GM19452 (cell line): ENCODE data around the gene ZNF253.
A peak's percentile ranks its signal among the peaks of the same experiment; 100 is the strongest.
"Not testable (repeated sequence)": the region's sequence is repeated elsewhere in the genome, so short reads cannot be mapped to it uniquely, and the experiment has no call there.

Source experiments
- ATAC-seq: cut with Tn5 transposase; IDR thresholded peaks from one replicate; pipeline ENCODE4 v1.9.1; 2021; ENCODE audit not compliant: unreplicated experiment

Gene ZNF253

GRCh38 chr19:19865750-19866610, at the start of gene ZNF253:
ZNF253 (plus strand) TSS chr19:19865882; CDS start chr19:19865997, 115 bp downstream.
- ATAC-seq, result peak; percentile 91

GRCh38 chr19:19816679-19817078, 49.0 kb upstream of the ZNF253 start:
- ATAC-seq, result no peak

- no peak for ATAC-seq
Observed at GRCh38 chr19:19817357-19817756, 48.3 kb upstream of the ZNF253 start.

GRCh38 chr19:19820774-19821320, 44.8 kb upstream of the ZNF253 start:
- ATAC-seq, result no peak

- peak; percentile 87 for ATAC-seq
Observed at GRCh38 chr19:19821366-19821951, 44.2 kb upstream of the ZNF253 start, which contains the start of gene ZNF506. ZNF506 (minus strand) TSS chr19:19821750; CDS start chr19:19821603, 147 bp downstream.

- ATAC-seq, result not testable (repeated sequence)
Observed at GRCh38 chr19:19821976-19822375, 43.7 kb upstream of the ZNF253 start.

GRCh38 chr19:19823916-19824315, 41.8 kb upstream of the ZNF253 start:
- ATAC-seq, result no peak

GRCh38 chr19:19826875-19827274, 38.8 kb upstream of the ZNF253 start:
- ATAC-seq, result no peak

GRCh38 chr19:19835560-19836038, 30.1 kb upstream of the ZNF253 start:
- ATAC-seq, result no peak

GRCh38 chr19:19847781-19848180, 17.9 kb upstream of the ZNF253 start:
- no peak for ATAC-seq

GRCh38 chr19:19849056-19849455, 16.6 kb upstream of the ZNF253 start:
- ATAC-seq, result no peak

GRCh38 chr19:19851740-19852139, 13.9 kb upstream of the ZNF253 start:
- ATAC-seq, result not testable (repeated sequence)

GRCh38 chr19:19858751-19859150, 6.9 kb upstream of the ZNF253 start:
- ATAC-seq, result no peak

- no peak for ATAC-seq
Observed at GRCh38 chr19:19860756-19861390, 4.8 kb upstream of the ZNF253 start.

GRCh38 chr19:19866611-19867248, 1.0 kb downstream of the ZNF253 start:
- ATAC-seq, result no peak

GRCh38 chr19:19870086-19870485, 4.4 kb downstream of the ZNF253 start:
- ATAC-seq, result not testable (repeated sequence)

- ATAC-seq, result no peak
Observed at GRCh38 chr19:19871932-19872331, 6.2 kb downstream of the ZNF253 start.

GRCh38 chr19:19873381-19873780, 7.7 kb downstream of the ZNF253 start:
- no peak for ATAC-seq

GRCh38 chr19:19877724-19878123, 12.0 kb downstream of the ZNF253 start:
- ATAC-seq, result no peak

GRCh38 chr19:19884583-19884982, 18.9 kb downstream of the ZNF253 start:
- no peak for ATAC-seq
